Measurements from ENCODE around the gene SPRING1.

SPRING1 gene, protein sequence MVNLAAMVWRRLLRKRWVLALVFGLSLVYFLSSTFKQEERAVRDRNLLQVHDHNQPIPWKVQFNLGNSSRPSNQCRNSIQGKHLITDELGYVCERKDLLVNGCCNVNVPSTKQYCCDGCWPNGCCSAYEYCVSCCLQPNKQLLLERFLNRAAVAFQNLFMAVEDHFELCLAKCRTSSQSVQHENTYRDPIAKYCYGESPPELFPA

DNA sequence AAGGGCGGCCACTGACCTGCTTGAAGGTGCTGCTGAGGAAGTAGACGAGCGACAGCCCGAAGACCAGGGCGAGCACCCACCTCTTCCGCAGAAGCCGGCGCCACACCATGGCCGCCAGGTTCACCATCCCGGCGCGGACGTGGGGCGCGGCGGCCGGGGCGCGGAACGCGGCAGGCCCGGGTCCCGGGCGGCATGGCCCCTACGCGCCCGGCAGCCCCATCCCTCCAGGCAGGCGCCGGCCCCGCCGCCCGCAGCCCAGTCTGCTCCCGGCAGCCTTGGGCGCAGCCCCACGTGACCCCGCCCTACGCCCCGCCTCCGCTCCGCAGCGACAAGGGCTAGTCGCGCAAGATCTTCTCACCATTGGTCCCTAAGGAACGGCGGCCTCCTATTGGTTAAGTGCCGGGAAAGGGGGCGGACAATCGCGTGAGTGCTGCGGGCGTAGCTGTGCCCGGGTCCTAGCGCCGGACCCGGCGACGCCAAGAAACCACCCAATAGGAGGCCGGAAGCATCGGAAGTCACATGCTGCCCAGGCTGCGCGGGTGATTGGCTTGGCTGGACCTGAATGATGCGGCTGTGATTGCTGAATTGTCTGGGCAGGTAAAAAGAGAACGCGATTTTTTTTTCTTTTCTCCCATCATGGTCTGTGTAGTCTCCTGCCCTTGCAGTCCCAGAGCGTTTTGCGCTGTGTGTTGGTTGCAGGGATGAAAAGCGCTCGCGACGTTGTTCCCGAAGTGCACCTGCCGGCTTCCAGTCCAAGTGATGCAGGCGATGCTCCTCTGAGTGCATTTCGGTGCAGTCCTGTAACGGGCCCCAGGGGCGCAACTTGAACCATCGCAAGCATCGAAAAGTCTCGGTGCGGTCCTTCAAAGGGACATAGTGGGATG lies at the start of gene SPRING1, which contains the start of gene RNFT2:
Gene SPRING1, minus strand, starts transcription at position 296 of the 884 bp plus-strand sequence. Its CDS starts 169 bp downstream, at position 127.
Gene RNFT2, plus strand, starts transcription at position 542 of the 884 bp plus-strand sequence. CDS start 2,183 bp downstream, outside the sequence.
- peak; percentile 96 for DNase-seq (ENCODE audit: low read depth, low spot score)
- TF ChIP-seq, protein P1, sequence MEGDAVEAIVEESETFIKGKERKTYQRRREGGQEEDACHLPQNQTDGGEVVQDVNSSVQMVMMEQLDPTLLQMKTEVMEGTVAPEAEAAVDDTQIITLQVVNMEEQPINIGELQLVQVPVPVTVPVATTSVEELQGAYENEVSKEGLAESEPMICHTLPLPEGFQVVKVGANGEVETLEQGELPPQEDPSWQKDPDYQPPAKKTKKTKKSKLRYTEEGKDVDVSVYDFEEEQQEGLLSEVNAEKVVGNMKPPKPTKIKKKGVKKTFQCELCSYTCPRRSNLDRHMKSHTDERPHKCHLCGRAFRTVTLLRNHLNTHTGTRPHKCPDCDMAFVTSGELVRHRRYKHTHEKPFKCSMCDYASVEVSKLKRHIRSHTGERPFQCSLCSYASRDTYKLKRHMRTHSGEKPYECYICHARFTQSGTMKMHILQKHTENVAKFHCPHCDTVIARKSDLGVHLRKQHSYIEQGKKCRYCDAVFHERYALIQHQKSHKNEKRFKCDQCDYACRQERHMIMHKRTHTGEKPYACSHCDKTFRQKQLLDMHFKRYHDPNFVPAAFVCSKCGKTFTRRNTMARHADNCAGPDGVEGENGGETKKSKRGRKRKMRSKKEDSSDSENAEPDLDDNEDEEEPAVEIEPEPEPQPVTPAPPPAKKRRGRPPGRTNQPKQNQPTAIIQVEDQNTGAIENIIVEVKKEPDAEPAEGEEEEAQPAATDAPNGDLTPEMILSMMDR (IDR thresholded peaks at IDR 0.05; ENCODE audit: insufficient read depth, low read length, missing control alignments), result no peak
- POLR2A ChIA-PET, result interaction anchor here (0.6 kb wide), 3 partner anchors 10 to 254 kb away, joined by 3 to 5 read pairs (median 3); no protein-coding TSS in a partner anchor
- peak within 1 kb of the TSS; percentile 91 for H3K4me3 ChIP-seq (ENCODE audit: low read depth, low read length)
- CTCF ChIA-PET, result no interaction called here

DNA sequence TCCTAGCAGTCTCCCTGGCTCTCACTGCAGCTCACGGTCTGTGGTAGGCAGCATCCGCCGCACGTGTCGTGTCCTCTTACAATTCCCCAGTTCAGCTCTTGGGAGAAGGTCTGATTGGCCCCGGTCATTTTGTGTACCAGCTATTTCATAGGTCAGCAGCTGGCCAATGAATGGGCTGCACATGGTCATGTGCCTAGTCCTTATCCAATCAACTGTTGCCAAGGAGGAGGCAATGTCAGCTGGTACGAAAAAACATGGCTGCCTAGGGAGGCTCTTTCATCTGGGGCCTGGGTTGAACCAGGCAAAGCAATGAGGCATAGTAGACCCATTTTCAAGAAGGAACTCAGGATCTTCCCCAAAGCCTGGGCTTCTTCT lies 46.4 kb upstream of the SPRING1 start:
- TF ChIP-seq, protein P1 (IDR thresholded peaks at IDR 0.05; ENCODE audit: insufficient read depth, low read length, missing control alignments), result no peak
- H3K4me3 ChIP-seq (ENCODE audit: low read depth, low read length), result no peak overlapping the region
- POLR2A ChIA-PET, result no interaction called here
- CTCF ChIA-PET, result no interaction called here
- DNase-seq (ENCODE audit: low read depth, low spot score), result no peak

DNA sequence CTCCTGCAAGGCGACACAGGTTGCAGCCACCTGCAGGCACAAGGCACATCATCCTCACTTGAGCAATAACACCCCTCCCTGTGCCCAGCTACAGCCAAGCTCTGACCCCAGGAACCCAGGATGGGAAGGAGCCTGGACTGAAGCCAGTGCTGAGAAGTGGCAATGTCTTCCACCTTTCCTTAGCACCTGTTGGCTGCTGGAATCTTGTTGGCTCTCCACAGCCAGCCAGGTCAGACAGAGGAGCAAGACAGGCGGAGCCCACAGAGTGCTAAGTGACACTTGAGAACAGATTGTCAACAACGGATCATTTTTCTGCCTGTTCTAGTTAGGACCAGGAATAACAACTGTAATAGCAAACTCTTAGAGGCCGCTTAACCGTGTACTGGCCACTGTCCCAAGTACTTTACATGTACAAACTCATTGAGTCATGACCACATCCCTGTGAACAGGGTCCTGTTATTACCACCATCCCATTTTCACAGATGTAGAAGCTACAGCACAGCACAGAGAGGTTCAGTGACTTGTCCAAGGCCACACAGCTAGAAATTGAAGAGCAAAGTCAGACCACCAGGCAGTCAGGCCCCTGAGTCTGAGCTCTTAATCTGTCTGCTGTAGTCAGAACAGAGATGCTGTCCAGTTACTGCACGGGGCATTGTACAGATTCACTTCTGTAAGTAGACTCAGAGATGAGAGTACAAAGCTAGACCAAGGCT lies 45.8 kb upstream of the SPRING1 start:
- TF ChIP-seq, protein P1 (IDR thresholded peaks at IDR 0.05; ENCODE audit: insufficient read depth, low read length, missing control alignments), result no peak
- ChIA-PET POLR2A (no interaction called here), CTCF (no interaction called here)
- DNase-seq (ENCODE audit: low read depth, low spot score), result no peak
- no peak overlapping the region for H3K4me3 ChIP-seq (ENCODE audit: low read depth, low read length)

DNA sequence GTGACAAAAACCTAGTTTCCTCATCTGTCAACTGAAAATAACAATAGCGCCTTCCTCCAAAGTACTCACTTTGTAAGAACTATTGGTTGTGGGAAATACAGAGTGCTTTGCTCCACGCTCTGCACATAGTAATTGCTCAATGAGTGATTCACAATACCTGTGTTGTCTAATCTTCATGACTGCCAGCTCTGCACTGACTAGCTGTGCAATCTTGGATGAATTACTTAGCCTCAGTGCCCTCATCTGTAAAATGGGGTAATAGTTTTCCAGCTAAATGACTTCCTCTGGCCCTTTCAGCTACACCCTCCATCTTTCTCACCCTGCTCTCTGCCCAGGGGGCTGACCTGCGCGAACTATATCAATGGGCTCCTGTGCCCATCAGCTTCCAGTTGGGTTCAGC lies 43.1 kb upstream of the SPRING1 start:
- ChIA-PET CTCF (no interaction called here), POLR2A (interaction anchor here (0.6 kb wide), 1 partner anchor 14 kb away, joined by 3 read pairs; no protein-coding TSS in a partner anchor)
- no peak for DNase-seq (ENCODE audit: low read depth, low spot score)
- no peak overlapping the region for H3K4me3 ChIP-seq (ENCODE audit: low read depth, low read length)
- TF ChIP-seq, protein P1 (IDR thresholded peaks at IDR 0.05; ENCODE audit: insufficient read depth, low read length, missing control alignments), result no peak

DNA sequence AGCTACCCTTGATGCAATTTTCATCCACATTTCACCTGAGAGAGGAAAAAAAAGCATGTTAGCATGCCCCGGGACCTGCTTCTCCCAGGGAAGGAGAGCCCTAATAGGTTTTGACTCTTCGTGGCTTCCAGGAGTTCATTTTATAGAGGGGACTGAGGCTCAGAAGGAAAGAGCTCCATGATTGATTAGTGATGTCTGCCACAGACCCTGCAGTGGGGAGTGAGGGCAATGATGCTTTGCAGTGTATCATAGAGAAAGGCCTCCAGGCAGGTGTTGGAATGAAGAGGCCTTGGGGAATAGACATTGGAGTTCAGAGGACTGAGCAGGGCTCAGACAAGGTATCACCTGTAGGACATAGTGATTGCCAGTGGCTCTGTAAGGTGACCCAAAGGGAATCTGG lies 41.7 kb upstream of the SPRING1 start:
- DNase-seq (ENCODE audit: low read depth, low spot score), result no peak
- ChIA-PET CTCF (no interaction called here), POLR2A (no interaction called here)
- TF ChIP-seq, protein P1 (IDR thresholded peaks at IDR 0.05; ENCODE audit: insufficient read depth, low read length, missing control alignments), result no peak
- no peak overlapping the region for H3K4me3 ChIP-seq (ENCODE audit: low read depth, low read length)

DNA sequence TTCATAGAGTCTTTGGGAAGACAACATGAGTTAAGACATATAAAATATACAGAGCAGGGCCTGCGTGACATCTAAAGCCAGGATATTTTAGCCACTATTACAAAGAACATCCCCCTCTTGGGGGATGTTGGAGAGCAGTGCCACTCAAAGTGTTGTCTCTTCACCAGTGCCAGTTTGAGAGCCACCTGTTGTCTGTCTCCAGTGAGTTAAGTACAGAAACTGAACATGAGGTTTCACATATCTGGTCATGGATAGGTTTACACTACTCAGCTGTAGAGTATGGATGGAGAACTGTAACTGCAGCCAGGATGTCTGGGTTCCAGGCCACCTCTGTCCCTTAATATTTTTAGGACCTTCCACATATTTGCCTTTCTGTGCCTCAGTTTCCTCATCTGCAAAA lies 39.4 kb upstream of the SPRING1 start:
- ChIA-PET CTCF (no interaction called here), POLR2A (no interaction called here)
- TF ChIP-seq, protein P1 (IDR thresholded peaks at IDR 0.05; ENCODE audit: insufficient read depth, low read length, missing control alignments), result no peak
- no peak overlapping the region for H3K4me3 ChIP-seq (ENCODE audit: low read depth, low read length)
- no peak for DNase-seq (ENCODE audit: low read depth, low spot score)

All from AG04449 (cell line).